GM12864 (cell line): ENCODE results near the gene TH.

Source experiments
- DNase-seq: peaks from one replicate; pipeline ENCODE4 v3.0.0-alpha.2; 2011; ENCODE audit warnings: low read depth
- H3K4me3 ChIP-seq: 2 replicates; pipeline ENCODE4 v1.5.1; 2011; ENCODE audit warnings: mild to moderate bottlenecking, low read depth, low read length, control low read depth
- CTCF ChIP-seq: IDR thresholded peaks from 2 replicates; pipeline ENCODE4 v1.5.1; 2011; ENCODE audit warnings: low read depth, mild to moderate bottlenecking, moderate library complexity, low read length, control low read depth, inconsistent platforms; ENCODE audit errors: missing control alignments

TH gene

GRCh38 chr11:2135648-2136201 is 35.9 kb downstream of the TH start:
- DNase-seq, result no peak
- no peak for TF ChIP-seq CTCF
- no peak overlapping the region for H3K4me3 ChIP-seq

- TF ChIP-seq CTCF, result no peak
- no peak for DNase-seq
- H3K4me3 ChIP-seq, result no peak overlapping the region
These were observed 36.5 kb downstream of the TH start for GRCh38 chr11:2135018-2135569.

GRCh38 chr11:2134022-2135010 is 37.3 kb downstream of the TH start:
- TF ChIP-seq CTCF, result no peak
- H3K4me3 ChIP-seq, result no peak overlapping the region
- DNase-seq, result no peak

- TF ChIP-seq CTCF, result no peak
- H3K4me3 ChIP-seq, result no peak overlapping the region
- no peak for DNase-seq
These were observed 38.2 kb downstream of the TH start for GRCh38 chr11:2133241-2134021.

- H3K4me3 ChIP-seq, result no peak overlapping the region
- TF ChIP-seq CTCF, result no peak
- DNase-seq, result no peak
These were observed 38.8 kb downstream of the TH start for GRCh38 chr11:2132874-2133240.

- TF ChIP-seq CTCF, result no peak
- no peak for DNase-seq
These were observed 39.4 kb downstream of the TH start for GRCh38 chr11:2132246-2132645.

More at GRCh38 chr11:2132246-2132645, 39.4 kb downstream of the TH start:
- H3K4me3 ChIP-seq, result no peak overlapping the region
